Pons (tissue), 1 donor: ENCODE data around the gene POC1B.

ENCODE experiments used
- DNase-seq: peaks from one replicate; pipeline ENCODE4 v3.0.0-alpha.2; 2016; ENCODE audit warnings: low spot score

POC1B gene

GRCh38 chr12:89421092-89421835 is 104.6 kb downstream of the POC1B start:
- DNase-seq = no peak

- DNase-seq = no peak
These were observed 107.5 kb downstream of the POC1B start for GRCh38 chr12:89418228-89418910.

GRCh38 chr12:89417246-89417977 is 108.4 kb downstream of the POC1B start:
- DNase-seq = no peak

GRCh38 chr12:89416049-89416792 is 109.6 kb downstream of the POC1B start:
- DNase-seq = no peak

- DNase-seq = no peak
These were observed 111.0 kb downstream of the POC1B start for GRCh38 chr12:89414851-89415250.

- no peak for DNase-seq
These were observed 111.5 kb downstream of the POC1B start for GRCh38 chr12:89414322-89414721.

- DNase-seq = no peak
These were observed 112.6 kb downstream of the POC1B start for GRCh38 chr12:89413234-89413633.

GRCh38 chr12:89412665-89413064 is 113.2 kb downstream of the POC1B start:
- DNase-seq = no peak

GRCh38 chr12:89411846-89412245 is 114.0 kb downstream of the POC1B start:
- DNase-seq = no peak

GRCh38 chr12:89411234-89411633 is 114.6 kb downstream of the POC1B start:
- DNase-seq = no peak

GRCh38 chr12:89405626-89406345 is 120.1 kb downstream of the POC1B start:
- peak; percentile 22 for DNase-seq

GRCh38 chr12:89401433-89402058 is 124.3 kb downstream of the POC1B start:
- DNase-seq = no peak

- no peak for DNase-seq
These were observed 125.4 kb downstream of the POC1B start for GRCh38 chr12:89400415-89400814.

- no peak for DNase-seq
These were observed 130.1 kb downstream of the POC1B start for GRCh38 chr12:89395712-89396111.

- no peak for DNase-seq
These were observed 132.2 kb downstream of the POC1B start for GRCh38 chr12:89393551-89394121.

GRCh38 chr12:89392391-89392790 is 133.5 kb downstream of the POC1B start:
- no peak for DNase-seq

- no peak for DNase-seq
These were observed 134.0 kb downstream of the POC1B start for GRCh38 chr12:89391726-89392336.

- DNase-seq = no peak
These were observed 134.8 kb downstream of the POC1B start for GRCh38 chr12:89390802-89391673.
